ENCODE measurements around the gene ELF2. TPM values are rescaled to one million over a fixed set of nuclear protein-coding genes. Genes with fewer than 3 reads are reported as not detected.
"Not testable (repeated sequence)": the region's sequence is repeated elsewhere in the genome, so short reads cannot be mapped to it uniquely, and the experiment has no call there.

The ELF2 gene
- total RNA-seq, 2 experiments from 2014 or later = 24.2 to 29.7 TPM

GRCh38 chr4:139131209-139131870, 45.7 kb downstream of the ELF2 start:
- H3K27me3 Mint-ChIP-seq = no peaks in the 10 kb centered on the region
- CTCF ChIA-PET = interaction anchor here (0.6 to 1.0 kb wide), 2 partner anchors 101 to 321 kb away, joined by 4 to 5 read pairs; no protein-coding TSS in a partner anchor
- no peaks in the 10 kb centered on the region for H3K9me3 Mint-ChIP-seq
- no peak overlapping the region for H3K27ac Mint-ChIP-seq
- POLR2A ChIA-PET = no interaction called here
- peaks cover 6% of the 10 kb centered on the region for H3K36me3 Mint-ChIP-seq
- H3K4me1 Mint-ChIP-seq (ENCODE audit: low read depth) = no peaks in the 10 kb centered on the region
- DNase-seq = no peak
- intact Hi-C loops (cut with micrococcal nuclease) = no loop called here
- H3K4me3 Mint-ChIP-seq = no peak overlapping the region

- CTCF ChIA-PET = no interaction called here
- DNase-seq = no peak
Observed at GRCh38 chr4:139129206-139129605, 47.8 kb downstream of the ELF2 start.

GRCh38 chr4:139126898-139127297, 50.1 kb downstream of the ELF2 start:
- Mint-ChIP-seq H3K27ac (no peak overlapping the region), H3K9me3 (no peaks in the 10 kb centered on the region), H3K27me3 (no peaks in the 10 kb centered on the region), H3K4me3 (no peak overlapping the region), H3K4me1 (ENCODE audit: low read depth) (no peaks in the 10 kb centered on the region), H3K36me3 (peaks cover 3% of the 10 kb centered on the region)
- ChIA-PET CTCF (no interaction called here), POLR2A (no interaction called here)
- no peak for DNase-seq
- intact Hi-C loops (cut with micrococcal nuclease) = no loop called here

More at GRCh38 chr4:139129206-139129605, 47.8 kb downstream of the ELF2 start:
- POLR2A ChIA-PET = no interaction called here
- no peak overlapping the region for H3K27ac Mint-ChIP-seq
- no peaks in the 10 kb centered on the region for H3K9me3 Mint-ChIP-seq
- peaks cover 2% of the 10 kb centered on the region for H3K36me3 Mint-ChIP-seq
- H3K27me3 Mint-ChIP-seq = no peaks in the 10 kb centered on the region
- no peaks in the 10 kb centered on the region for H3K4me1 Mint-ChIP-seq (ENCODE audit: low read depth)
- intact Hi-C loops (cut with micrococcal nuclease) = no loop called here
- no peak overlapping the region for H3K4me3 Mint-ChIP-seq

- no peak for DNase-seq
- H3K27ac Mint-ChIP-seq = no peak overlapping the region
- H3K4me3 Mint-ChIP-seq = no peak overlapping the region
- CTCF ChIA-PET = interaction anchor here (1.3 to 1.4 kb wide), 2 partner anchors 24 to 93 kb away, joined by 6 read pairs; no protein-coding TSS in a partner anchor
- H3K9me3 Mint-ChIP-seq = no peaks in the 10 kb centered on the region
- no peaks in the 10 kb centered on the region for H3K27me3 Mint-ChIP-seq
- intact Hi-C loops (cut with micrococcal nuclease) = no loop called here
- POLR2A ChIA-PET = no interaction called here
- H3K4me1 Mint-ChIP-seq (ENCODE audit: low read depth) = no peaks in the 10 kb centered on the region
- peaks cover 3% of the 10 kb centered on the region for H3K36me3 Mint-ChIP-seq
Observed at GRCh38 chr4:139123910-139124309, 53.1 kb downstream of the ELF2 start.

- Mint-ChIP-seq H3K9me3 (no peaks in the 10 kb centered on the region), H3K27me3 (no peaks in the 10 kb centered on the region), H3K27ac (no peak overlapping the region), H3K4me3 (no peak overlapping the region), H3K4me1 (ENCODE audit: low read depth) (no peaks in the 10 kb centered on the region), H3K36me3 (peaks cover 6% of the 10 kb centered on the region)
- DNase-seq = no peak
- ChIA-PET CTCF (interaction anchor here (0.6 kb wide), 1 partner anchor 177 kb away, joined by 3 read pairs; no protein-coding TSS in a partner anchor), POLR2A (no interaction called here)
- intact Hi-C loops (cut with micrococcal nuclease) = no loop called here
Observed at GRCh38 chr4:139118365-139118764, 58.7 kb downstream of the ELF2 start.

GRCh38 chr4:139115226-139115625, 61.8 kb downstream of the ELF2 start:
- Mint-ChIP-seq H3K27ac (no peak overlapping the region), H3K4me1 (ENCODE audit: low read depth) (no peaks in the 10 kb centered on the region), H3K4me3 (no peak overlapping the region), H3K9me3 (no peaks in the 10 kb centered on the region), H3K36me3 (peaks cover 5% of the 10 kb centered on the region), H3K27me3 (no peaks in the 10 kb centered on the region)
- ChIA-PET POLR2A (no interaction called here), CTCF (no interaction called here)
- intact Hi-C loops (cut with micrococcal nuclease) = no loop called here
- DNase-seq = no peak

- CTCF ChIA-PET; POLR2A ChIA-PET; H3K4me1 Mint-ChIP-seq (ENCODE audit: low read depth); H3K9me3 Mint-ChIP-seq; H3K27ac Mint-ChIP-seq; H3K36me3 Mint-ChIP-seq; H3K4me3 Mint-ChIP-seq; H3K27me3 Mint-ChIP-seq; DNase-seq; intact Hi-C loops (cut with micrococcal nuclease): not testable (repeated sequence)
Observed at GRCh38 chr4:139114795-139115194, 62.2 kb downstream of the ELF2 start.

- intact Hi-C loops (cut with micrococcal nuclease) = no loop called here
- POLR2A ChIA-PET = no interaction called here
- Mint-ChIP-seq H3K9me3 (no peaks in the 10 kb centered on the region), H3K36me3 (peaks cover 5% of the 10 kb centered on the region), H3K4me3 (no peak overlapping the region), H3K27ac (no peak overlapping the region), H3K4me1 (ENCODE audit: low read depth) (no peaks in the 10 kb centered on the region), H3K27me3 (no peaks in the 10 kb centered on the region)
- DNase-seq = no peak
- CTCF ChIA-PET = no interaction called here
Observed at GRCh38 chr4:139112650-139113049, 64.4 kb downstream of the ELF2 start.

- DNase-seq = no peak
- intact Hi-C loops (cut with micrococcal nuclease) = no loop called here
- no peaks in the 10 kb centered on the region for H3K27me3 Mint-ChIP-seq
- no peak overlapping the region for H3K4me3 Mint-ChIP-seq
- POLR2A ChIA-PET = no interaction called here
- CTCF ChIA-PET = interaction anchor here (1.4 to 2.1 kb wide), 2 partner anchors 9 to 187 kb away, joined by 4 to 6 read pairs; no protein-coding TSS in a partner anchor
- no peaks in the 10 kb centered on the region for H3K36me3 Mint-ChIP-seq
- H3K27ac Mint-ChIP-seq = no peak overlapping the region
- H3K9me3 Mint-ChIP-seq = no peaks in the 10 kb centered on the region
- H3K4me1 Mint-ChIP-seq (ENCODE audit: low read depth) = no peaks in the 10 kb centered on the region
Observed at GRCh38 chr4:139108567-139109128, 68.4 kb downstream of the ELF2 start.

- DNase-seq = peak; percentile 80
- no peaks in the 10 kb centered on the region for H3K36me3 Mint-ChIP-seq
Observed at GRCh38 chr4:139099366-139099982, 77.5 kb downstream of the ELF2 start.

GRCh38 chr4:139092271-139092670, 84.7 kb downstream of the ELF2 start:
- no peaks in the 10 kb centered on the region for H3K36me3 Mint-ChIP-seq
- no peaks in the 10 kb centered on the region for H3K4me1 Mint-ChIP-seq (ENCODE audit: low read depth)

More at GRCh38 chr4:139099366-139099982, 77.5 kb downstream of the ELF2 start:
- intact Hi-C loops (cut with micrococcal nuclease) = loop anchor here (1.0 to 10.0 kb wide), 5 partner anchors 69 to 425 kb away; no protein-coding TSS in a partner anchor
- Mint-ChIP-seq H3K4me1 (ENCODE audit: low read depth) (no peaks in the 10 kb centered on the region), H3K9me3 (no peaks in the 10 kb centered on the region), H3K4me3 (no peak overlapping the region), H3K27me3 (no peaks in the 10 kb centered on the region), H3K27ac (no peak overlapping the region)
- CTCF ChIA-PET = interaction anchor here (0.8 to 6.3 kb wide), 20 partner anchors 9 to 316 kb away, joined by 3 to 40 read pairs (median 4); partner anchors contain the start of gene ELF2
- POLR2A ChIA-PET = no interaction called here

GRCh38 chr4:139085141-139085540, 91.9 kb downstream of the ELF2 start:
- Mint-ChIP-seq H3K36me3 (peaks cover 16% of the 10 kb centered on the region), H3K4me1 (ENCODE audit: low read depth) (peaks cover 27% of the 10 kb centered on the region), H3K4me3 (peak overlapping the region; percentile 98), H3K27me3 (no peaks in the 10 kb centered on the region), H3K27ac (peak overlapping the region; percentile 99), H3K9me3 (no peaks in the 10 kb centered on the region)
- ChIA-PET POLR2A (interaction anchor here (1.1 to 1.6 kb wide), 2 partner anchors 9 to 181 kb away, joined by 3 to 6 read pairs; no protein-coding TSS in a partner anchor), CTCF (interaction anchor here (0.6 to 1.6 kb wide), 5 partner anchors 13 to 92 kb away, joined by 3 to 5 read pairs (median 3); partner anchors contain the start of gene ELF2)
- DNase-seq = no peak
- intact Hi-C loops (cut with micrococcal nuclease) = loop anchor here (2.0 to 10.0 kb wide), 2 partner anchors 54 to 570 kb away; no protein-coding TSS in a partner anchor

More at GRCh38 chr4:139092271-139092670, 84.7 kb downstream of the ELF2 start:
- intact Hi-C loops (cut with micrococcal nuclease) = loop anchor here (10.0 kb wide), 1 partner anchor 433 kb away; no protein-coding TSS in a partner anchor
- H3K27ac Mint-ChIP-seq = no peak overlapping the region
- ChIA-PET CTCF (interaction anchor here (0.6 kb wide), 1 partner anchor 227 kb away, joined by 5 read pairs; no protein-coding TSS in a partner anchor), POLR2A (no interaction called here)
- no peak for DNase-seq
- H3K27me3 Mint-ChIP-seq = no peaks in the 10 kb centered on the region
- H3K4me3 Mint-ChIP-seq = no peak overlapping the region
- no peaks in the 10 kb centered on the region for H3K9me3 Mint-ChIP-seq

Measured in activated CD4-positive, alpha-beta memory T cell treated with anti-CD3 and anti-CD28 coated beads for 36 hours (primary cell).